NCI-H1105 (cell line): ENCODE results near the gene SNRNP35.
"Not testable (repeated sequence)": the region's sequence is repeated elsewhere in the genome, so short reads cannot be mapped to it uniquely, and the experiment has no call there.

Experiments used
- DNase-seq: peaks from one replicate; lab custom pipeline; 2025; lab: John Stamatoyannopoulos, UW

SNRNP35 gene

DNA sequence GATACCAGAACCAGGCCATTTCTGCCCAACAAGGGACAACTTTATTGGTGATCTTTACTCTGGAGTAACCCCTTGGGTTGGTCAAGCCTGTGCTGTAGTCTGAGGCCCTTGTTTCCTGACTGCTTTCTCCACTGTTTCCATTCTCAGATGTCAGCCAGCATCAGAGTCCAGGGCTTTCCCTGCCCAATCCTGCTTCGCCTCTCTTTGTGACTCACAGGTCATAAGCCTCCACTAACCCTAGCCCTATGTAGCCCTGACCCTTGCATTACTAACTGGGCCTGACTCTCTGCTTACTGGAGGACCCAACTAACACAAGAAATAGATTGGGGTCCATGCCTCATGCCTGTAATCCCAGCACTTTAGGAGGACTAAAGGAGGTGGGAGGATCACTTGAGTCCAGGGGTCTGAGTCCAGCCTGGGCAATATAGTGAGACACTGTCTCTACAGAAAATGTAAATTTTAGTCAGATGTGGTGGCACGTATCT, 8.6 kb upstream of the SNRNP35 start:
- no peak for DNase-seq

DNA sequence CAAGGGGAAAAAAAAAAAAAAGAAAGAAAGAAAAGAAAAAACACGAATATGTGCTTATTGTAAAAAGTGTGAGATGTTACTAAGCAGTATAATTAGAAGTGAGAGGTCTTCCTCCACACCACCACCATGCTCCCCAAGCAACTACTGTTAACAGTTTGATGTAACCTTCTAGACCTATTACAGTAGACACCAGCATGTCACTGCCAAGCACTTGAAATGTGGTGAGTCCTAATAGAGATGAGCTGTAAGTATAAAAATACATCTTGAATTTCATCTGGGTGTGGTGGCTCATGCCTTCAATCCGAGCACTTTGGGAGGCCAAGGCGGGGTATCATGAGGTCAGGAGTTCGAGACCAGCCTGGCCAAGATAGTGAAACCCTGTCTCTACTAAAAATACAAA, 8.1 kb upstream of the SNRNP35 start:
- no peak for DNase-seq

DNA sequence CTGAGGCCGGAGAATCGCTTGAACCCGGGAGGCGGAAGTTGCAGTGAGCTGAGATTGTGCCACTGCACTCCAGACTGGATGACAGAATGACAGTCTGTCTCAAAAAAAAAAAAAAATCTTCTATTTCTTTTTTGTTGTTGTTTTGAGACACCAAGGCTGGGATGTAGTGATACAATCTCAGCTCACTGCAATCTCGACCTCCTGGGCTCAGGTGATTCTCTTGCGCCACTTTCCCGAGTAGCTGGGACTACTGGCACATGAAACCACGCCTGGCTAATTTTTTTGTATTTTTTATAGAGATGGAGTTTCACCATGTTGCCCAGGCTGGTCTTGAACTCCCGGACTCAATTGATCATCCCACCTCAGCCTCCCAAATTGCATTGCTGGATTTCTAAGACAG, 7.3 kb upstream of the SNRNP35 start:
- no peak for DNase-seq

DNA sequence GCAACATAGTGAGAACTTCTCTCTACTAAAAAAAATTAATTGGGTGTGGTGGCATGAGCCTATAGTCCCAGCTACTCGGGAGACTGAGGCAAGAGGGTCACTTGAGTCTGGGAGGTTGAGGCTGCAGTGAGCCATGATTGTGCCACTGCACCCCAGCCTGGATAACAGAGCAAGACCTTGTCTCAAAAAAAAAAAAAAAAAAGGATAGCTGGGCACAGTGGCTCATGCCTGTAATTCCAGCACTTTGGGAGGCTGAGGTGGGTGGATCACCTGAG, 5.7 kb upstream of the SNRNP35 start:
- not testable (repeated sequence) for DNase-seq

DNA sequence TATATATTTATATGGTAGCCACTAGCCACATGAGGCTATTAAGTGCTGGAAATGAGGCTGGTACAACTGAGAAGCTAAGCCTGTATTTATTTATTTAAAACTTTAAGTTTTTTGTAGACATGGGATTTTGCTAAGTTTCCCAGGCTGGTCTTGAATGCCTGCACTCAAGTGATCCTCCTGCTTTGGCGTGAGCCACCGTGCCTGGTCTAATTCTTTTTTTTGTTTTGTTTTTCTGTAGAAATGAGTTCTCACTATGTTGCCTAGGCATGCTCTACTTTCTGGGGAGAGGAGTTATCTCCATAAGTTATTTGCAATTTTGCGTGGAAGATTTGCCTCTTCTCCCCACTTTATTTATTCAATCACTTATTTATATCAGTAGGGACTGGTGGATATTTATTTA, 4.8 kb upstream of the SNRNP35 start:
- no peak for DNase-seq

DNA sequence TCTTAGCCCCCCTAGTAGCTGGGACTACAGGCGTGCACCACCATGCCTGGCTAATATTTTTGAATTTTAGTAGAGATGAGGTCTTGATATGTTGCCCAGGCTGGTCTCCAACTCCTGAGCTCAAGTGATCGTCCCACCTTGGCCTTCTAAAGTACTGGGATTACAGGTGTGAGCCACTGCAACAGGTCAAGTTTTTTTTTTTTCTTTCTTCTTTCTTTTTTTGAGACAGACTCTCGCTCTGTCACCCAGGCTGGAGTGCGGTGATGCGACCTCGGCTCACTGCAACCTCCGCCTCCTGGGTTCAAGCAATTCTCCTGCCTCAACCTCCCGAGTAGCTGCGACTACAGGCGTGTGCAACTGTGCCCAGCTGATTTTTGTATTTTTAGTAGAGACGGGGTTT, 5.2 kb downstream of the SNRNP35 start:
- not testable (repeated sequence) for DNase-seq

DNA sequence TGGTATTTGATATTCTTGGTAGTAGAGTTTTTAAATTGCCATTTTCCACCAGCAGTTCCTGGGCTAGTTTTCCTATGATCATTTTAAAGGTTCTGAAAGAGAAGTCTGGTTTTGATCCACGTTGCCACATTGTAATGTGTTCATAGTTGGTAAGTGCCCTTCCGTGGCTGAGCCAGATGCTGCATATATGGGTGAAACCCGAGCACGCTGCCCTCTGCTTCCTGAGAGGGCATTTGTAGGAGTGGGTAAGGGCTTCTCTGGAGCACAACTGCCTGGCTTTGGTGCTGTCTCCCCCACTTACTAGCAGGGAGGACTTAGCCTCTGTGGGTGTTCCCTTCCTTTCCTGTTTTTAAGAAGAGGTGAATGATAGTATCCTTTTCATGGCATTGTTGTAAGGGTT, 7.1 kb downstream of the SNRNP35 start:
- DNase-seq = no peak

DNA sequence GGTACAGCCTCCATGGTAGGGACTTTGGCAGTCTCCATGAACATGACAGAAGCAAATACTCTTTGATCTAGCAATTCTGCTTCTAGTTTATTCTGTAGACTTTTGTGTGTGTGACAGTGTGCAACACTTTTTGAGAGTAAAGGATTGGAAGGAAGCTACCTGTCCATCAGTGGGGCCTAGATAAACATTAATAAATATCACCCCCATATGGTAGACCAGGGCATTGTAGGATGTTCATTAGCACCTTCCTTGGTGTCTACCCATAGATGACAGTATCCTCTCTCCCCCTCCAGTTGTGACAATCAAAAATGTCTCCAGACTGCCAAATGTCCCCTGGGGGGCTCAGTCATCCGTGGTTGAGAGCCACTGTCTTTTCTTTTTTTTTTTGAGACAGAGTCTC, 10.8 kb downstream of the SNRNP35 start:
- DNase-seq = no peak

DNA sequence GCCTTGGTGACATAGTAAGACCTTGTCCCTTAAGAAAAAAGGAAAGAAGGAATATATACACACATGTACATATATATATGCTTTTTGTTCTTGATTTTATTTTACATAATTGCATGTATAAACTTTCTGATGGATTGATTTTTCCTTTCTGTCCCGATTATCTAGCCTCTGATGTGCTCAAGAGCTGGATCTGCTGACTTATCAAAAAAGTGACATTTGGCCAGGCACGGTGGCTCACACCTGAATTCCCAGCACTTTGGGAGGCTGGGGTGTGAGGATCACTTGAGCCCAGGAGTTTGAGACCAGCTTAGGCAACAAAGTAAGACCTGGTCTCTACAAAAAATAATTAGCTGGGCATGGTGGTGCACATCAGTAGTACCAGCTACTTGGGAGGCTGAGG, 12.0 kb downstream of the SNRNP35 start:
- no peak for DNase-seq

DNA sequence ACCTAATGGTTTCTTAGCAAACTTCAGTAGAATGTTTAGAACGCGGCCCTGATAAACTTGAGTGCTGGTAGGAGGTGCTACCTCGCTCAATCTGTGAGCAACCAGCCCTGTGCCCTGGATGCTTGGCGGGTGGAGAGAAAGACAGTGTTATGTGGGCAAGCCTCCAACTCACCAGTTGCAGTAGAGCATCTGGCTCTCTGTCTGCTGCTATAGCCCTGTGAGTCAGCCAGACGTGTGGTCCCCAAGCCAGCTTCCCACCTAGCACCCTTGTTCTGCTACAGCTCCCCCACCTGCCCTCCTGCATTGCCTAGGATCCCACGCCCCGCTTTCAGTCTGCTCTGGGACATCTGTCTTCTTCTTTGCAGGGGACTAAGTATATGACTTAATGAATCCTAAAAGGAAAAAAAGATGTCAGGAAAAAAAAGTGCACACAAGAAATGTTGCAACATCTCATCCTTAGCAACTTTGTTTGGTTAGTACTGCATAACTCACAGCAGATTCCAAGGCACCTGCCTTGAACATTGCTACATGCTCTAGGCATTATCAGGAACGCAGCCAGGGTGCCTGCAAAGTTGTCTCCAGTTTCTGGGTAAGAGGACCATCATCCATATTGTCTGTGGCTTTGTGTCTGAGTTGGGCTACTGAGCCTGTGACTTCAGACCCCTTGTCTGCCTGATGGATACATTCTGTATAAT, 13.6 kb downstream of the SNRNP35 start:
- no peak for DNase-seq

DNA sequence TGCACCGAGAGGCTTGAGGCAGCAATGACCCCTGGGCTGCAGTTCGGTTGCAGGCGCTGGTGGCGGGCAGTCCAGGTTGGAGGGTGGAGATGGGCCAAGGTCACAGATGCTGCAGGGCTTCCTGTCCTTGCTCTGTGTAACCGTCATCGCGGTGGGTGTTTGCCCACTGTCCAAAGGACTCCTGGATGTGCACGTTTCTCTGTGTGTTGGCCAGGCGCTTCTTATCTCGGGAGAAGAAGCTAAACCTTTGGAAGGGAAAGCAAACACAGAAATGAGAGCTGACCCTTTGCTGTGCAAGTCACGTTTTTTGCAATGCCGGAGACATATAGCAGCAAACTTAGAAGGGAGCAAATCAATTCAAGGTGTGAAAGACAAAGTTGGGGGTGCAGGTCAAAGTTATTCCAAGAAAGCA, 14.5 kb downstream of the SNRNP35 start:
- no peak for DNase-seq

DNA sequence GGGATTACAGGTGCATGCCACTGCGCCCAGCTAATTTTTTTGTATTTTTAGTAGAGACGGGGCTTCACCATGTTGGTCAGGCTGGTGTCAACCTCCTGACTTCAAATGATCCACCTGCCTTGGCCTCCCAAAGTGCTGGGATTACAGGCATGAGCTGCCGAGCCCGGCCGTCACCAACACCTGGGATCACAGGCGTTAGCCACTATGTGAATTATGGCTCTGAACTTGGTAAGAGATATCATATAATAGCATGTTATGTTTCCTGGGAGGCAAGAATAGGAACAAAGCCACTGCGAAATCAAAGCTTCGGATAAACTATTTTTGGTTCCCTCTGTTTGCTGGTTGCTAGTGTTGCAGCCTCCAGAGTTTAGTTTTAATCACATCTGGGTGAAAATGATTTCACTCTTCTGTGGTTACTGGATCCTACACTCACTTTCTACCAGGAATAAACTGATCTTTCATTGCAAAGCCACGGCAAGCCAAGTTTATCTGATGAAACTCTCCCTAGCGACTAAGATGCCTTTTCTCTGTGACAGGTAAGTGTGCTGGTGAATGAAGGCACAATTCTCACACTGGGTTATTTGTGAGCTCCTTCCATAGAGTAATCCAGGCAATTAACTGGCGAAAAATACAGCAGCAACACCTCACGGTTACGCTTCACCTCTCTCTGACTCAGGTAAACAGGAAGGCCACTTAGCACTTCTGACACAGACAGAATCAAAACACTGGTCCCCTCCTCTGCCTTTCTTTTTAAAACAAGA, 16.7 kb downstream of the SNRNP35 start:
- DNase-seq = no peak

DNA sequence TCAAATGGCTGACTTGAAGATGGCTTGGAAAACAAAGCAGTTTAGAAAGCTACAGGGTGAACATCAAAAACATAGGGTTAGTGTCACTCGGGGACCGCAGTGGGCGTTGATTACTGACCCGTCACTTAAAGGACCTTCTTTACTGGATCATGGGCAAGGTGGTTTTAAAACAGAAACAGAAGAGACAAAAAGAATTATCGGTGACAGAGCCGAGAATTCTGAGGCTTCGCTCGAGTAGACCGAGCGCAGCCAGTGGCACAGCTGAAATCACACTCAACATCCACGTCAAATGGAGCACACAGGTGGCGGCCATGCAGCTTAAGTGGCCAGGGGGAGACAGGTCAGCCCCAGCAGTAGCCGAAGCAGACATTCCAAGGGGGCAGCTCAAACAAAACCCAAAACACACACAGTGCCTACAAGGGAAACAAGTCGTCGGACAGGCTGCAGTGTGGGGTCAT, 17.3 kb downstream of the SNRNP35 start:
- DNase-seq = no peak

DNA sequence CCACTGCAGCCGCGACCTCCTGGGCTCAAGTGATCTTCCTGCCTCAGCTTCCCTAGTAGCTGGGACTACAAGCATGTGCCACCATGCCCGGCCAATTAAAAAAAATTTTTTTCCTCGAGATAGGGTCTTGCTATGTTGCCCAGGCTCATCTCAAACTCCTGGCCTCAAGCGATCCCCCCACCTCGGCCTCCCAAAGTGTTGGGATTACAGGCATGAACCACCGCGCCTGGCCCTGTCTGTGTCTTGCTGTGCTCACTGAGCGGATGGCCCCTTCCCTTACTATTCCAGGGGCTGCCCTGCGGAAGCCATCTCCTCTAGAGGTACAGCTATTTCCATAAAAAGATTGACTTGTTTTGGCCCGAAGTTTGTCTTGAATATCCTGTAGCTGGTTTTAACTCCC, 20.1 kb downstream of the SNRNP35 start:
- no peak for DNase-seq

DNA sequence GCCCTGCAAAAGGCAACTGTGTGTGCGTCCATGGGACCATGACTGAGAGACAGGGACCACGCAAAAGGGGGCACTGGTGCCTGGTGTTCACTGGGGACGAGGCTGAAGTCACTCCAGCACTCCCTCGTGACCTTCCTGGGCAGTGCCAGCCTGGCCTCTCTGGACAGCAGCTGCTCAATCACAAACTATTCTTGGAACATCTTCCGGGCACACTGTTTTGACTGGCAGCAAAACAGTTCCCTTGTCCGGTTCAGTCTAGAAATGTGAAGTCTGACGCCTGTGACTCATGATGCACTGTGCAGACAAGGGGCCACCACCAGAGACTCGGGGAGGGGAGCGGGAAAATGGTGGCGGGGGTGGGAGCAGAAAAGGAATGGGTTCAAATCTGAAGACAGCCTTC, 20.8 kb downstream of the SNRNP35 start:
- DNase-seq = no peak

DNA sequence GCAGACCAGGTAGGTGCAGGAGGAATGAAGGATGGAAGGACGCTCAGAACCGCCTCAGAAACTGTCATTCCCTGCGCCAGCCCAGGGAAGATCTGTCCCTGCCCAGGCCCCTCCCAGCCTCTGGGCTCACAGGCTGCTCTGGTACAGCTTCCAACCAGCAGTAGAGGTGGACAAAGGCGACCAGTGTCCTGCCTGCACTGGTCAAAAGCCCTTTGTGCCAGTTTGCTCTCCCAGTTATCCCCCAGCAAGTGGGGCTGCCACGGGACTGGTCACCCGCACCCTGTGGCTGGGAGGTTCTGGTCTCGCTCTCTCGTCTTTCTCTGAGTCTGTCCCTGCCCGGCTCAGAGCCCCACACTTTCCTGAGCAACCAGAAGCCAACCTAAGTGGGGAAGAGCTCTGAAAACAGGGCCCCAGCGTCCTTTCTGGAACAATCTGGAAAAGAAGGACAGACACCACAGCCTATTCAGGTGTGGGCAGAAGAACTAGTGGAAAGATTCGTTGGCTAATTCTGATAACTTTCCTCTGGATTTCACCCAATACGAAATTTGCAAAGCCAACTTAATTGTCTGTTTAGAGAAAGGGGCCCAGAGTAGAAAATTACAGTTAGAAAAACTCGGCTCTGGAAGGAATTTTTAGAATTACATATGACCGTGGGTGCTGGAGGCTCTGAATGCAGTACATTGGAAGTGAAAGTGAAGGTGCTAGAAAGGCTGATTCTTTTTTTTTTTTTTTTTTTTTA, 21.7 kb downstream of the SNRNP35 start:
- no peak for DNase-seq

DNA sequence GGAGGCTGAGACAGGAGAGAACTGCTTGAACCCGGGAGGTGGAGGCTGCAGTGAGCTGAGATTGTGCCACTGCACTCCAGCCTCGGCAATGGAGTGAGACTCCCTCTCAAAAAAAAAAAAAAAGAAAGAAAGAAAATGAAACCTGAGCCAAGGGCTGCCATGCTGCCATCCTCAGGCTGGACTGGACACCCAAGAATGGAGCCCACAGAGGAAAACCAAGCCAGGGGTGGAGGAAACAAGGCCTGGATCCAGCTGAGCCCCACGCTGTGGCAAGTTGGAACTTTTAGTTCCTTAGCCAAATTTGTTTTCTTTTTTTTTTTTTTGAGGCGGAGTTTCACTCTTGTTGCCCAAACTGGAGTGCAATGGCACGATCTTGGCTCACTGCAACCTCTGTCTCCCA, 23.3 kb downstream of the SNRNP35 start:
- not testable (repeated sequence) for DNase-seq

DNA sequence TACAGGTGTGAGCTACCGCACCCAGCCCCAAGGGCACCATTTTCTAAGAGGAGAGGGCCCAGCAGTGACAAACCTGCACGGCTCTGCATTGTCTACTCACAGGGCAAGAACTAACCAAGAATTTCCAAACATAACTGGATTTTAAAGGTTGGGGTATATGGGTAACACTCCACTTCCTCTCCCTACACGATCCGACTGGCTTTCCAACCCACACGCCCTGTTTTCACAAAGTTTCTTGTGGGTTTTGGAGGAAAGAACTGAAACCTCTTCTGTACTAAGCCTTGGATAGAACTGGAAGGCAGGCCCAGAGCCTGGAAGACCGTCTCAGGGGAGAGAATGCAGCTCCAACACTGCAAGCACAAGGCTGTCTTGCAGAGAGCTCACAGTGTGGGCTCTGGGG, 24.9 kb downstream of the SNRNP35 start:
- DNase-seq = no peak

DNA sequence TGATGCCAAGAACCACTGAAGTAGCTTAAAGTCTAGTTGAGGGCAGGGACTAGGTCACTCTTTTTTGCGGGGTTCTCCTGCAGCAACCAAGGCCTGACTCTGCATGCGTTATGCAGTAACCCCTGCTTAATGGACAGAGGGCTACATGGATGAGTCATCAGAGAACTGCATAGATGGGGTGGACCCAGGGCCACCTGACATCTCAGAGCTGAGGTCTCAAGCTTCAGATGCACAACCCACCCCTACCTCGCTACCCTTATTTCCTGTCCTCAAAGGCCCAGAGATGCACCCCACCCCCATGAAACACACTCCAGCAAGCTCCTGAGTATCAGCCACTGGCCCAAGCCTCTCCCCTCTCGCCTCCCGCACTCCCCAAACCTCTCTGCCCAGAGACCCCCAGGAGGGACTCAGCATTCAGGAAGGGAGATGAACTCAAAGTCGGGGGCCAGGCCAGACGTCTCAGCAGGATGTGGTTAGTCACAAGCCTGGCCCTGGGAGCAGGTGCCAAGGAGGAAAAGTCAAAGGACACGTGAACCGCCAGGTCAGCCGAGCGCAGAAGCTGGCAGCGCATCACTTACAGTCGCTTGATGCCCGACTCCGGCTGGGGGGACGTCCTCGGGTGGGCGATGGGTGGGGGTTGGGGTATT, 25.8 kb downstream of the SNRNP35 start:
- DNase-seq = no peak

DNA sequence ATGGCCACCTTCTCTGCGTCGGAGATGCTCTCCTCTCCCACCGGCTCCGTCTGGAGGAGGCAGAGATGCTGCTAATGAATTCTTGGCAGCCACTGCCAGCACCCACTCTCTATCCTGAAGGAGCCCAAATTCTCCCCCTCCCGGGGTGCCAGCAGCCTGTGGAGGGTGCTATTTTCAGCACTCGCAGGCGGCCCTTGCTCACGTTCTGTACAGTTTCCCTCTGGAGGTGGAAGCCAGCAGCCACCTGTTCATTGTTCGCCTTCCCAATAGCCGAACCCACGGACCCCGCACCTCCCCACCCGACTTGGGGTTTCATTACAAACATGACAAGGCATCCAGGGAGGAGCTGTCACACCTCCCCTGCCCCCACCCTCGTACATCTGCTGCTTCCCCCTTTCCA, 27.8 kb downstream of the SNRNP35 start:
- DNase-seq = no peak

DNA sequence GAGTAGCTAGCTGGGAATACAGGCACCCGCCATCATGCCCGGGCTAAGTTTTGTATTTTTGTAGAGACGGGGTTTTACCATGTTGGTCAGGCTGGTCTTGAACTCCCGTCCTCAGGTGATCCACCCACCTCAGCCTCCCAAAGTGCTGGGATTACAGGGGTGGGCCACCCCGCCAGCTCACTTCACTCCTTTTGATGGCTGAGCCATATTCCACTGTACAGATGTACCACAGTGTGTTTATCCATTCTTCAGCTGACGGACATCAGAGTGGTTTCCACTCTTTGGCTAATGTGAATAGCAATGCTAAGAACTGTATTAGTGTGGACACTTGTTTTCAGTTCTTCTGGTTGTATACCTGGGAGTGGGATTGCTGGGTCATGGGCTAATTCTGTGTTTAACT, 29.5 kb downstream of the SNRNP35 start:
- no peak for DNase-seq

DNA sequence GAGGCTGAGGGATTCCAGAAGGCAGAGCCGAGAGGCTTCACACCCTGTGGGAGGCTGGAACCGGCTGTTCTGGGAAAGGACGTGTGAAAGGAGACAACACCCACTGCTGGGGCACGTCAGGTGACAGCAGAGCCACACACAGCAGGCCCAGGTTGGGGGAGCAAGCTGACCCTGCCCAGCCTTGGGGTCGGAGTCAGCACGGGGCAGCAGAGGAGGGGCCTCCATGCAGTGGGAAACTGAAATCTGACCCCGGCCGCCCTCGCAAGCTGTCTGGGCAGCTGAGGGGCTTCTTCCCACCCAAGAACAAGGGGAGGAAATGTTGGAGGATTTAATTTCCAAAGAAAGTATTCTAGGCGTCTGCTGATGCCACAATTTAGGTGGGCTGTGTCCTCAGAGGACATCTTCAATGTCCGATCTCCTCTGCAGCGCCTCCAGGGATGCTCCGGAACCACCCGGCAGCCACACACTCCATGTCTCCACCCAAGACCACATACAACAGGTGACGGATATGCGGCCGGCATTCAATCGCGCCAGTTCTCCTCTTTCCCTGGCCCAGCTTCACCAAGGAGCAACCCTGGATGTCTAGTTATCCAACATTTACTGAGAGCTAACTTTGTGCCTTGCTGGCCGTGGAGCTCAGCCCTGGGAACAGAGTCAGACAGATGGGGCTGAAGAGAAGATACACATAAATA, 30.7 kb downstream of the SNRNP35 start:
- no peak for DNase-seq
